CD4-positive, alpha-beta T cell (primary cell): ENCODE results near the gene COL25A1. TPM values are rescaled to one million over a fixed set of nuclear protein-coding genes. Genes with fewer than 3 reads are reported as not detected.

ENCODE experiments used
- ATAC-seq: fragments of 200-7000 bp; cut with Tn5 transposase; one replicate; pipeline ENCODE4 v1.10.0; 2022; ENCODE audit warnings: mild to moderate bottlenecking; ENCODE audit not compliant: poor library complexity
- CTCF ChIA-PET: fragments of 350-600 bp; sonication (Branson Sonifier 250); formaldehyde crosslinking; loops from one replicate; lab custom pipeline; 2021; ENCODE audit warnings: antibody characterized with exemption, inconsistent platforms; lab: Charles Lee
- POLR2A ChIA-PET: fragments of 350-600 bp; sonication (Branson Sonifier 250); formaldehyde crosslinking; loops from one replicate; lab custom pipeline; 2021; ENCODE audit warnings: antibody characterized with exemption, inconsistent platforms; lab: Charles Lee
- DNase-seq, 14 experiments: peaks; one replicate each; pipeline ENCODE4 v3.0.0-alpha.2; 2013 to 2020; ENCODE audit warnings: mixed read lengths in 2 of 14
- H3K27ac ChIP-seq, 2 donors: one replicate each; pipeline versions ENCODE4 v1.5.1 to v1.7.0; 2013; ENCODE audit warnings: low read length in 2 of 2, low read depth in 1 of 2, mild to moderate bottlenecking in 1 of 2
- H3K27me3 ChIP-seq, 2 experiments: 1 replicate in 1 of 2; 2 replicates in 1 of 2; pipeline versions ENCODE4 v1.6.1 to v1.7.0; 2013; ENCODE audit warnings: low read length in 2 of 2, control low read depth in 1 of 2, mild to moderate bottlenecking in 1 of 2, moderate library complexity in 1 of 2; ENCODE audit not compliant: insufficient read depth in 2 of 2, control insufficient read depth in 1 of 2
- H3K36me3 ChIP-seq: one replicate; pipeline ENCODE4 v1.6.1; 2013; ENCODE audit warnings: low read length, control low read depth; ENCODE audit not compliant: insufficient read depth
- H3K4me1 ChIP-seq: one replicate; pipeline ENCODE4 v1.6.1; 2013; ENCODE audit warnings: low read length, control low read depth; ENCODE audit not compliant: insufficient read depth
- H3K4me3 ChIP-seq: one replicate; pipeline ENCODE4 v1.5.1; 2013; ENCODE audit warnings: mild to moderate bottlenecking, low read length, moderate library complexity
- H3K9me3 ChIP-seq, 2 experiments: 1 replicate in 1 of 2; 2 replicates in 1 of 2; pipeline versions ENCODE4 v1.6.1 to v1.7.0; 2013; ENCODE audit warnings: low read length in 2 of 2, mild to moderate bottlenecking in 2 of 2, control low read depth in 1 of 2, moderate library complexity in 1 of 2; ENCODE audit not compliant: control insufficient read depth in 1 of 2, insufficient read depth in 1 of 2
- H3K27ac Mint-ChIP-seq: one replicate; pipeline ENCODE4 v1.8.0; 2020; ENCODE audit warnings: mixed read lengths
- H3K27me3 Mint-ChIP-seq: one replicate; pipeline ENCODE4 v1.8.0; 2021; ENCODE audit warnings: mixed read lengths
- H3K36me3 Mint-ChIP-seq: one replicate; pipeline ENCODE4 v1.8.0; 2021; ENCODE audit warnings: low read depth, mixed read lengths
- H3K4me1 Mint-ChIP-seq: one replicate; pipeline ENCODE4 v1.8.0; 2021; ENCODE audit warnings: low read depth, mixed read lengths
- H3K4me3 Mint-ChIP-seq: one replicate; pipeline ENCODE4 v1.8.0; 2020; ENCODE audit warnings: mild to moderate bottlenecking, mixed read lengths
- H3K9me3 Mint-ChIP-seq: one replicate; pipeline ENCODE4 v1.8.0; 2020; ENCODE audit warnings: mixed read lengths
- CTCF ChIP-seq: fragments of 200-600 bp; IDR thresholded peaks from one replicate; pipeline ENCODE4 v1.8.0; 2022; ENCODE audit warnings: antibody characterized with exemption, mild to moderate bottlenecking
- intact Hi-C, 2 experiments: fragments of 100-400 bp; cut with DNase I in 1 of 2; cut with micrococcal nuclease in 1 of 2; formaldehyde crosslinking; loops; one replicate each; pipeline versions ENCODE4 v1.15.1 to v1.9.0; 2023 to 2025; cut with DNase I, micrococcal nuclease
- total RNA-seq, 174 experiments: library from RNA in 2 of 174; stranded (reverse) in 2 of 174; gene quantifications; one replicate each; pipeline ENCODE4 v1.2.3 and lab custom pipeline; 2021 to 2026

Gene COL25A1
- total RNA-seq, 2 experiments from 2014 or later: 0.42 TPM; not detected in 1

GRCh38 chr4:108814326-108814725, 488.1 kb downstream of the COL25A1 start:
- Mint-ChIP-seq H3K27me3 (peaks cover 37% of the 10 kb centered on the region), H3K27ac (no peak overlapping the region), H3K4me1 (no peaks in the 10 kb centered on the region), H3K36me3 (no peaks in the 10 kb centered on the region), H3K9me3 (no peaks in the 10 kb centered on the region), H3K4me3 (no peak overlapping the region)
- ATAC-seq (no peak), DNase-seq (no peak)
- Histone ChIP-seq H3K36me3 (no peaks in the 10 kb centered on the region), H3K9me3 (no peaks in the 10 kb centered on the region), H3K4me3 (no peak overlapping the region), H3K4me1 (no peaks in the 10 kb centered on the region), H3K27ac (no peak overlapping the region), H3K27me3 (peaks cover 3 to 8% of the 10 kb centered on the region in 2 experiments)
- intact Hi-C loops: no loop called here
- POLR2A ChIA-PET: no interaction called here
- CTCF ChIA-PET: no interaction called here
- no peak for TF ChIP-seq CTCF

- H3K4me1 ChIP-seq: no peaks in the 10 kb centered on the region
- no peak for TF ChIP-seq CTCF
- H3K9me3 ChIP-seq: no peaks in the 10 kb centered on the region
- no peak for ATAC-seq
- no peaks in the 10 kb centered on the region for H3K36me3 ChIP-seq
- no peak overlapping the region for H3K4me3 ChIP-seq
- Mint-ChIP-seq H3K36me3 (no peaks in the 10 kb centered on the region), H3K4me3 (no peak overlapping the region), H3K27me3 (peaks cover 37% of the 10 kb centered on the region), H3K4me1 (no peaks in the 10 kb centered on the region), H3K9me3 (no peaks in the 10 kb centered on the region), H3K27ac (no peak overlapping the region)
- ChIA-PET CTCF (no interaction called here), POLR2A (no interaction called here)
- H3K27me3 ChIP-seq: peaks cover 3 to 8% of the 10 kb centered on the region in 2 experiments
- no peak overlapping the region for H3K27ac ChIP-seq
- DNase-seq: no peak
- intact Hi-C loops: no loop called here
Measured at GRCh38 chr4:108813261-108813660, 489.2 kb downstream of the COL25A1 start.

- ChIA-PET CTCF (no interaction called here), POLR2A (no interaction called here)
- H3K27me3 Mint-ChIP-seq: peaks cover 42% of the 10 kb centered on the region
Measured at GRCh38 chr4:108811486-108811885, 491.0 kb downstream of the COL25A1 start.

More at GRCh38 chr4:108811486-108811885, 491.0 kb downstream of the COL25A1 start:
- TF ChIP-seq CTCF: no peak
- H3K4me1 Mint-ChIP-seq: no peaks in the 10 kb centered on the region
- Histone ChIP-seq H3K27ac (no peak overlapping the region), H3K4me1 (no peaks in the 10 kb centered on the region), H3K4me3 (no peak overlapping the region), H3K27me3 (peaks cover 2 to 3% of the 10 kb centered on the region in 2 experiments), H3K9me3 (no peaks in the 10 kb centered on the region), H3K36me3 (no peaks in the 10 kb centered on the region)
- H3K4me3 Mint-ChIP-seq: no peak overlapping the region
- intact Hi-C loops: no loop called here
- H3K27ac Mint-ChIP-seq: no peak overlapping the region
- DNase-seq (no peak), ATAC-seq (no peak)
- H3K36me3 Mint-ChIP-seq: no peaks in the 10 kb centered on the region
- H3K9me3 Mint-ChIP-seq: no peaks in the 10 kb centered on the region
